Astrocyte (in vitro differentiated cells and primary cell): ENCODE results near the gene DLGAP4. TPM values are rescaled to one million over a fixed set of nuclear protein-coding genes. Genes with fewer than 3 reads are reported as not detected.

Experiments
- DNase-seq: peaks from one replicate; pipeline ENCODE4 v3.0.0-alpha.2; 2010; ENCODE audit warnings: low read depth
- FAIRE-seq: peaks from 2 replicates; lab custom pipeline; 2011; peaks lifted over from hg19 to GRCh38; lab: Jason Lieb, UNC
- H2AFZ ChIP-seq: 2 replicates; pipeline ENCODE4 v1.6.0; 2012; ENCODE audit warnings: low read depth, low read length, inconsistent platforms
- H3K27ac ChIP-seq: 2 replicates; pipeline ENCODE4 v1.5.1; 2011; ENCODE audit warnings: low read depth, low read length, inconsistent platforms
- H3K27me3 ChIP-seq: 2 replicates; pipeline ENCODE4 v1.6.0; 2011; ENCODE audit warnings: low read length, inconsistent platforms; ENCODE audit not compliant: insufficient read depth
- H3K36me3 ChIP-seq: 2 replicates; pipeline ENCODE4 v1.5.1; 2011; ENCODE audit warnings: low read length, inconsistent platforms; ENCODE audit not compliant: insufficient read depth
- H3K4me1 ChIP-seq: 2 replicates; pipeline ENCODE4 v1.5.1; 2011; ENCODE audit warnings: low read length, inconsistent platforms; ENCODE audit not compliant: insufficient read depth
- H3K4me2 ChIP-seq: 2 replicates; pipeline ENCODE4 v1.6.0; 2012; ENCODE audit warnings: low read length, inconsistent platforms
- H3K4me3 ChIP-seq: 2 replicates; pipeline ENCODE4 v1.5.1; 2011; ENCODE audit warnings: low read depth, mild to moderate bottlenecking, low read length, inconsistent platforms; ENCODE audit not compliant: insufficient read depth
- H3K79me2 ChIP-seq: 2 replicates; pipeline ENCODE4 v1.6.0; 2012; ENCODE audit warnings: mild to moderate bottlenecking, low read length, inconsistent platforms; ENCODE audit not compliant: insufficient read depth
- H3K9ac ChIP-seq: 2 replicates; pipeline ENCODE4 v1.6.0; 2012; ENCODE audit warnings: mild to moderate bottlenecking, low read length, inconsistent platforms
- H3K9me3 ChIP-seq: 2 replicates; pipeline ENCODE4 v1.5.1; 2012; ENCODE audit warnings: low read depth, mild to moderate bottlenecking, low read length, inconsistent platforms; ENCODE audit not compliant: insufficient read depth
- H4K20me1 ChIP-seq: 2 replicates; pipeline ENCODE4 v1.6.0; 2012; ENCODE audit warnings: low read length, inconsistent platforms; ENCODE audit not compliant: insufficient read depth
- H3K27ac Mint-ChIP-seq: one replicate; pipeline ENCODE4 v1.8.0; 2021; ENCODE audit warnings: mild to moderate bottlenecking, mixed read lengths; ENCODE audit not compliant: unreplicated experiment
- H3K27me3 Mint-ChIP-seq: one replicate; pipeline ENCODE4 v1.8.0; 2021; ENCODE audit warnings: low read depth, mixed read lengths; ENCODE audit not compliant: unreplicated experiment
- H3K36me3 Mint-ChIP-seq: one replicate; pipeline ENCODE4 v1.8.0; 2021; ENCODE audit warnings: low read depth, mixed read lengths; ENCODE audit not compliant: unreplicated experiment
- H3K4me1 Mint-ChIP-seq: one replicate; pipeline ENCODE4 v1.8.0; 2021; ENCODE audit warnings: low read depth, mixed read lengths; ENCODE audit not compliant: unreplicated experiment
- H3K4me3 Mint-ChIP-seq: one replicate; pipeline ENCODE4 v1.8.0; 2021; ENCODE audit warnings: mild to moderate bottlenecking, moderate library complexity, mixed read lengths; ENCODE audit not compliant: unreplicated experiment
- H3K9me3 Mint-ChIP-seq: one replicate; pipeline ENCODE4 v1.8.0; 2021; ENCODE audit warnings: mild to moderate bottlenecking, mixed read lengths; ENCODE audit not compliant: unreplicated experiment
- EZH2 ChIP-seq: IDR thresholded peaks from 2 replicates; pipeline ENCODE4 v1.6.1; 2012; ENCODE audit warnings: mild to moderate bottlenecking, low read length, inconsistent platforms; ENCODE audit not compliant: insufficient read depth
- total RNA-seq: library from RNA; stranded (reverse); gene quantifications from 2 replicates; pipeline ENCODE4 v1.2.1, GENCODE V29; 2021
- TF ChIP-seq, protein P1 (sequence below): IDR thresholded peaks from 2 replicates; pipeline ENCODE4 v1.5.1; 2011; ENCODE audit warnings: low read depth, mild to moderate bottlenecking, inconsistent platforms, low read length, moderate library complexity; ENCODE audit not compliant: insufficient read depth

Gene DLGAP4
- total RNA-seq, 1 donor from 2014 or later = 135 TPM

DNA sequence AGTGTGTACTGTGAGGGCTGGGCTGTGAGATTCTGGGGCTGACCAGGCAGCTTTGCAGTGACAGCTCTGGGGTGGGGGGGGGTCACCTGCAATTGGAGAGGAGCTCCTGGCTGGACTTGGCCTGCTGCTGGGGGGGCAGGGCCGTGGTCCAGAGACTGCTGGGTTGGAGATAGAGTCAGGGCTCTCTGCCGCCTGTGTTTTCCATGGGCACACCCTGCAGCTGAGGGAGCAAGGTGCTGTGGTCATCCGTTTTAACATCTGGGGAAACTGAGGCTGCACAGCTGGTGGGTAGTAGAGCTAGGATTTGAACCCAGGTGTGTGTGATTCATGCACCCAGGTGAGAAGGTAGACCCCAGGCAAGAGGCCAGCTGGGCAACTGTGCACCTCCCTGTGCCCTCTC lies 7.3 kb downstream of the DLGAP4 start:
- no peak overlapping the region for H3K4me3 ChIP-seq
- no peaks in the 10 kb centered on the region for H3K4me1 ChIP-seq
- no peaks in the 10 kb centered on the region for H3K9me3 ChIP-seq
- no peaks in the 10 kb centered on the region for H3K36me3 Mint-ChIP-seq
- no peak overlapping the region for H3K27ac Mint-ChIP-seq
- H3K4me3 Mint-ChIP-seq = no peak overlapping the region
- peaks cover 3% of the 10 kb centered on the region for H4K20me1 ChIP-seq
- no peaks in the 10 kb centered on the region for H3K79me2 ChIP-seq
- peaks cover 63% of the 10 kb centered on the region for H3K27me3 Mint-ChIP-seq
- TF ChIP-seq, protein P1, sequence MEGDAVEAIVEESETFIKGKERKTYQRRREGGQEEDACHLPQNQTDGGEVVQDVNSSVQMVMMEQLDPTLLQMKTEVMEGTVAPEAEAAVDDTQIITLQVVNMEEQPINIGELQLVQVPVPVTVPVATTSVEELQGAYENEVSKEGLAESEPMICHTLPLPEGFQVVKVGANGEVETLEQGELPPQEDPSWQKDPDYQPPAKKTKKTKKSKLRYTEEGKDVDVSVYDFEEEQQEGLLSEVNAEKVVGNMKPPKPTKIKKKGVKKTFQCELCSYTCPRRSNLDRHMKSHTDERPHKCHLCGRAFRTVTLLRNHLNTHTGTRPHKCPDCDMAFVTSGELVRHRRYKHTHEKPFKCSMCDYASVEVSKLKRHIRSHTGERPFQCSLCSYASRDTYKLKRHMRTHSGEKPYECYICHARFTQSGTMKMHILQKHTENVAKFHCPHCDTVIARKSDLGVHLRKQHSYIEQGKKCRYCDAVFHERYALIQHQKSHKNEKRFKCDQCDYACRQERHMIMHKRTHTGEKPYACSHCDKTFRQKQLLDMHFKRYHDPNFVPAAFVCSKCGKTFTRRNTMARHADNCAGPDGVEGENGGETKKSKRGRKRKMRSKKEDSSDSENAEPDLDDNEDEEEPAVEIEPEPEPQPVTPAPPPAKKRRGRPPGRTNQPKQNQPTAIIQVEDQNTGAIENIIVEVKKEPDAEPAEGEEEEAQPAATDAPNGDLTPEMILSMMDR = no peak
- no peak for TF ChIP-seq EZH2
- H3K9me3 Mint-ChIP-seq = no peaks in the 10 kb centered on the region
- H3K27ac ChIP-seq = no peak overlapping the region
- no peak overlapping the region for H2AFZ ChIP-seq
- H3K4me1 Mint-ChIP-seq = no peaks in the 10 kb centered on the region
- no peak for FAIRE-seq
- H3K27me3 ChIP-seq = peaks cover 19% of the 10 kb centered on the region
- no peak for DNase-seq
- no peak overlapping the region for H3K9ac ChIP-seq
- no peaks in the 10 kb centered on the region for H3K36me3 ChIP-seq
- H3K4me2 ChIP-seq = no peak overlapping the region

DNA sequence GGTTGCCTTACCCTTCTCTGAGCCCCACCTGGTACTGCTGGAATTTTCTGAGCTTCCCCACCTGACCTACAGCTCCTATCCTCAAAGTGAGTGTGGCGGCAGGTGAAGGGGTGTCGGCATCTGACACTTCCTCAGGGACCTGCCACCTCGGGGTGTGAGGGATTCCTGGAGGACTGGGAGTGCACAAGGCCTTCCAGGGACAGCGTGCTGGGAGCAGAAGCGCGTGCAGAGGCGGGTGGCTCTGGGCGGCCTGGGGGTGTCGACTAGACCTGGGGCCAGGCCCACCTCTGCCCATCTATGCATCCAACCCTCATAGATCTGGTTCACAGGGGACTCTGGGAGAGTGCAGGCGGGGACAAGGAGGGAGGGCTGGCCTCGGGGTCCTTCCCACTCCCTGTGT lies 7.8 kb downstream of the DLGAP4 start:
- Mint-ChIP-seq H3K4me3 (no peak overlapping the region), H3K27ac (no peak overlapping the region), H3K36me3 (no peaks in the 10 kb centered on the region), H3K9me3 (no peaks in the 10 kb centered on the region), H3K4me1 (no peaks in the 10 kb centered on the region), H3K27me3 (peaks cover 59% of the 10 kb centered on the region)
- H2AFZ ChIP-seq = no peak overlapping the region
- no peaks in the 10 kb centered on the region for H3K36me3 ChIP-seq
- no peak for TF ChIP-seq EZH2
- TF ChIP-seq, protein P1 = no peak
- peaks cover 15% of the 10 kb centered on the region for H3K27me3 ChIP-seq
- H3K27ac ChIP-seq = no peak overlapping the region
- H3K79me2 ChIP-seq = no peaks in the 10 kb centered on the region
- no peak for DNase-seq
- H4K20me1 ChIP-seq = peaks cover 3% of the 10 kb centered on the region
- no peak overlapping the region for H3K4me3 ChIP-seq
- no peaks in the 10 kb centered on the region for H3K4me1 ChIP-seq
- no peaks in the 10 kb centered on the region for H3K9me3 ChIP-seq
- H3K9ac ChIP-seq = no peak overlapping the region
- no peak for FAIRE-seq
- H3K4me2 ChIP-seq = no peak overlapping the region

DNA sequence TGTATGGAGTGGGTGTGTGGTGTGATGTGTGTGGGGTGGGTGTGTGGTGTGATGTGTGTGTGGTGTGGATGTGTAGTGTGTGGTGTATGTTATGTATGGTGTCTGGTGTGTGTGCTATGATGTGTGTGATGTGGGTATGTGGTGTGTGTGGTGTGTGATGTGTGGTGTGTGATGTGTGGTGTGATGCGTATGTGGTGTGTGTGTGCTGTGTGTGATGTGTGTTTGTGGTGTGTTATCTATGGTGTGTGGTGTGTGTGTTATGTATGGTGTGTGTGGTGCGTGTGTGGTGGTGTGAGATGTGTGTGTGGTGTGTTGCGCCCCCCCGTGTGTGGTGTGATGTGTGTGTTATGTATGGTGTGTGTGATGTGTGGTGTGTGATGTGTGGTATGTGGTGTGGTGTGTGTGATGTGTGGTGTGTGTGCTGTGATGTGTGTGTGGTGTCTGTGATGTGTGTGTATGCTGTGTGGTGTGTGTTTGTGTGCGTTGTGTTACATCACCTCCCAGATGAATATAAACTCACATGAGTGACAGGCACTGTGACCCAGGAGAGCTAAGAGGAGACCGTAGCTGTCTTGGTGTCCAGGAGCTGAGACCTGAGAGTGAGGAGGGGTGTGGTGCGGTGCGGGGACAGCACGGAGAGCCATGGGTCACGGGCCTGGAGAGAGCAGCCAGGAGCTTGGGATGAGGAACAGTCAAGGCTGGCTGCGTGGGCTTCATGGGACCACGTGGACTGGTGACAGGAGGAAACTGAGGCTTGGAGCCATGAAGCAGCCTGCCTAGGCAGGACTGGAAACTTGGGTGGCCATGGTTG lies 8.8 kb downstream of the DLGAP4 start:
- no peak for TF ChIP-seq EZH2
- TF ChIP-seq, protein P1 = no peak
- Mint-ChIP-seq H3K36me3 (no peaks in the 10 kb centered on the region), H3K27me3 (peaks cover 51% of the 10 kb centered on the region), H3K9me3 (no peaks in the 10 kb centered on the region), H3K4me1 (no peaks in the 10 kb centered on the region), H3K4me3 (no peak overlapping the region), H3K27ac (no peak overlapping the region)
- no peak overlapping the region for H3K4me3 ChIP-seq
- H3K27ac ChIP-seq = no peak overlapping the region
- DNase-seq (no peak), FAIRE-seq (no peak)
- no peak overlapping the region for H3K9ac ChIP-seq
- H3K79me2 ChIP-seq = no peaks in the 10 kb centered on the region
- H3K36me3 ChIP-seq = no peaks in the 10 kb centered on the region
- H3K9me3 ChIP-seq = no peaks in the 10 kb centered on the region
- no peaks in the 10 kb centered on the region for H3K4me1 ChIP-seq
- peaks cover 3% of the 10 kb centered on the region for H4K20me1 ChIP-seq
- no peak overlapping the region for H2AFZ ChIP-seq
- peaks cover 10% of the 10 kb centered on the region for H3K27me3 ChIP-seq
- no peak overlapping the region for H3K4me2 ChIP-seq
